Endothelial cell of umbilical vein (primary cell): ENCODE results near the gene PFN4. TPM values are rescaled to one million over a fixed set of nuclear protein-coding genes. Genes with fewer than 3 reads are reported as not detected.

Experiments
- BruUV-seq: library from RNA; stranded (reverse); fragments of 400-500 nt; replicated peaks from 2 replicates; lab custom pipeline; 2021; lab: Mats Ljungman, UMichigan
- CTCF ChIA-PET: fragments of 300-600, 350-600 bp; sonication (Branson Sonifier 250); formaldehyde crosslinking; loops from one replicate; lab custom pipeline; 2021; ENCODE audit warnings: antibody characterized with exemption, inconsistent platforms; lab: Charles Lee
- POLR2A ChIA-PET: fragments of 300-600, 350-600 bp; sonication (Branson Sonifier 250); formaldehyde crosslinking; loops from one replicate; lab custom pipeline; 2021; ENCODE audit warnings: antibody characterized with exemption, inconsistent platforms; lab: Charles Lee
- DNase-seq: peaks from one replicate; pipeline ENCODE4 v3.0.0-alpha.2; 2011; ENCODE audit warnings: low read depth, low spot score
- FAIRE-seq: peaks from 2 replicates; lab custom pipeline; 2011; peaks lifted over from hg19 to GRCh38; lab: Jason Lieb, UNC
- H2AFZ ChIP-seq: 2 replicates; pipeline ENCODE4 v1.6.0; 2012; ENCODE audit warnings: low read depth, low read length, control low read depth, inconsistent platforms
- H3K27ac ChIP-seq: 2 replicates; pipeline ENCODE4 v1.5.1; 2011; ENCODE audit warnings: low read depth, mild to moderate bottlenecking, control low read depth, low read length, moderate library complexity; ENCODE audit not compliant: insufficient read depth
- H3K27me3 ChIP-seq, 2 experiments: 2 replicates each; pipeline versions ENCODE4 v1.6.0 to v1.6.1; 2011; ENCODE audit warnings: low read length in 2 of 2, mixed read lengths in 1 of 2; ENCODE audit not compliant: control insufficient read depth in 2 of 2, insufficient read depth in 2 of 2
- H3K36me3 ChIP-seq, 2 experiments: 2 replicates in 1 of 2; 3 replicates in 1 of 2; pipeline ENCODE4 v1.5.1; 2011; ENCODE audit warnings: low read length in 2 of 2, mild to moderate bottlenecking in 1 of 2, moderate library complexity in 1 of 2; ENCODE audit not compliant: control insufficient read depth in 2 of 2, insufficient read depth in 2 of 2; ENCODE audit errors: extremely low read depth in 1 of 2
- H3K4me1 ChIP-seq: 3 replicates; pipeline ENCODE4 v1.5.1; 2011; ENCODE audit warnings: mild to moderate bottlenecking, low read length; ENCODE audit not compliant: control insufficient read depth, insufficient read depth; ENCODE audit errors: extremely low read depth
- H3K4me2 ChIP-seq: 2 replicates; pipeline ENCODE4 v1.6.1; 2011; ENCODE audit warnings: low read length, control low read depth, mixed read lengths; ENCODE audit not compliant: insufficient read depth
- H3K4me3 ChIP-seq, 3 experiments: fragments of 200-600 bp in 1 of 3; sonication (generic), shearing (Covaris generic) in 1 of 3; replicated peaks in 1 of 3; 2 replicates each; pipeline ENCODE4 v1.5.1; 2011 to 2016; ENCODE audit warnings: control low read depth in 3 of 3, low read length in 3 of 3, mild to moderate bottlenecking in 2 of 3, inconsistent platforms in 1 of 3, low read depth in 1 of 3, moderate library complexity in 1 of 3; ENCODE audit not compliant: insufficient read depth in 1 of 3
- H3K79me2 ChIP-seq: 2 replicates; pipeline ENCODE4 v1.6.0; 2012; ENCODE audit warnings: low read length, inconsistent platforms; ENCODE audit not compliant: control insufficient read depth, insufficient read depth
- H3K9ac ChIP-seq: replicated peaks from 2 replicates; pipeline ENCODE3; 2011; ENCODE audit warnings: low read length, control low read depth; ENCODE audit not compliant: insufficient read depth; ENCODE audit errors: extremely low read depth
- H3K9me1 ChIP-seq: replicated peaks from 3 replicates; pipeline ENCODE4 v1.6.0; 2011; ENCODE audit warnings: mild to moderate bottlenecking, low read length; ENCODE audit not compliant: control insufficient read depth, insufficient read depth; ENCODE audit errors: extremely low read depth
- H3K9me3 ChIP-seq: replicated peaks from 2 replicates; pipeline ENCODE4 v1.5.1; 2012; ENCODE audit warnings: low read length, inconsistent platforms; ENCODE audit not compliant: control insufficient read depth, insufficient read depth
- H4K20me1 ChIP-seq: replicated peaks from 2 replicates; pipeline ENCODE3; 2011; ENCODE audit warnings: mild to moderate bottlenecking, low read length; ENCODE audit not compliant: control insufficient read depth, insufficient read depth; ENCODE audit errors: extremely low read depth
- CTCF ChIP-seq, 2 donors: IDR thresholded peaks; 1 replicate in 1 of 2; 2 replicates in 1 of 2; pipeline ENCODE4 v1.5.1; 2011; ENCODE audit warnings: low read length in 2 of 2, mild to moderate bottlenecking in 2 of 2, moderate library complexity in 2 of 2, control low read depth in 1 of 2, inconsistent platforms in 1 of 2, low read depth in 1 of 2; ENCODE audit not compliant: insufficient read depth in 1 of 2; ENCODE audit errors: extremely low read depth in 1 of 2
- EZH2 ChIP-seq: IDR thresholded peaks from 2 replicates; pipeline ENCODE4 v1.6.1; 2012; ENCODE audit warnings: borderline replicate concordance, low read depth, mild to moderate bottlenecking, moderate library complexity, low read length, inconsistent platforms; ENCODE audit not compliant: severe bottlenecking
- FOS ChIP-seq: IDR thresholded peaks from 2 replicates; pipeline ENCODE4 v1.6.1; 2011; ENCODE audit warnings: mild to moderate bottlenecking, low read length, moderate library complexity, borderline replicate concordance; ENCODE audit not compliant: insufficient read depth
- GATA2 ChIP-seq: IDR thresholded peaks from 2 replicates; pipeline ENCODE4 v1.7.0; 2011; ENCODE audit warnings: low read depth, mild to moderate bottlenecking, moderate library complexity, mixed read lengths, low read length; ENCODE audit not compliant: insufficient read length, insufficient read depth
- JUN ChIP-seq: IDR thresholded peaks from 2 replicates; pipeline ENCODE4 v1.6.1; 2011; ENCODE audit warnings: borderline replicate concordance, low read depth; ENCODE audit not compliant: insufficient read length, insufficient read depth
- MYC ChIP-seq: IDR thresholded peaks from one replicate; pipeline ENCODE4 v1.6.1; 2011; ENCODE audit warnings: mild to moderate bottlenecking, low read depth, low read length
- POLR2A ChIP-seq: IDR thresholded peaks from 2 replicates; pipeline ENCODE4 v1.6.1; 2012; ENCODE audit warnings: low read depth, mild to moderate bottlenecking, control low read depth, low read length
- POLR2AphosphoS5 ChIP-seq: IDR thresholded peaks from 2 replicates; pipeline ENCODE4 v1.6.1; 2012; ENCODE audit warnings: low read depth, mild to moderate bottlenecking, control low read depth, low read length, moderate library complexity; ENCODE audit not compliant: insufficient read depth
- dilution Hi-C: fragments of 300-500 bp; cut with MboI; formaldehyde crosslinking; loops from one replicate; pipeline ENCODE4 v1.15.0; 2019; ENCODE audit warnings: low sequenced_read_pairs; ENCODE audit not compliant: extremely low pct_ligation_motif_present
- intact Hi-C: fragments of 100-400 bp; cut with micrococcal nuclease; formaldehyde crosslinking; loops from one replicate; pipeline ENCODE4 v1.10.0; 2022
- polyA plus RNA-seq, 4 experiments: library from polyadenylated mRNA; depleted of rRNA in 3 of 4; stranded (reverse) in 3 of 4; unstranded in 1 of 4; fragments of >200 nt; gene quantifications; 2 replicates each; pipeline versions ENCODE4 v1.2.1 to v1.2.3, GENCODE V29; 2011 to 2012; ENCODE audit warnings: missing spikeins in 1 of 4
- total RNA-seq: library from RNA; stranded (reverse); gene quantifications from 2 replicates; pipeline ENCODE4 v1.2.3, GENCODE V29; 2021
- TF ChIP-seq, protein P1 (sequence below): IDR thresholded peaks from 2 replicates; pipeline ENCODE4 v1.6.1; 2011; ENCODE audit not compliant: insufficient read depth, insufficient read length

The PFN4 gene
- total and polyA plus RNA-seq, 2 donors (not counting 3 experiments of a cell fraction or from before 2014, with no cell fraction given) = 0.23 to 0.93 TPM

DNA sequence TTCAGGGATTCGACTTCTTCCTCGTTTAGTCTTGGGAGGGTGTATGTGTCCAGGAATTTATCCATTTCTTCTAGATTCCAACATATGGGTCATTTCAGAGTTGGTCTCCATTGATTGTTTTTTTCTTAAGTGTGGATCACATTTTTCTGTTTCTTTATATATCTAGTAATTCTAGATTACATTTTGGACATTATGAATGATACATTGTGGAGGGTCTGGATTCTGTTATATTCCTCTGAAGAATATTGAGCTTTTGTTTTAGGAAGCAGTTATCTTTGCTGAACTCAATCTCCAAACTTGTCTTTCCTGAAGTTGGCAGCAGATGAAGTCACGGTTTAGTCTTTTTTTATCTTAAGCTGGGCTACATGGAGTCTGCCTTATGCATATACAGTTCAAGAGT is 9.4 kb upstream of the PFN4 start:
- ChIA-PET POLR2A (no interaction called here), CTCF (no interaction called here)
- H3K79me2 ChIP-seq = no peaks in the 10 kb centered on the region
- dilution Hi-C loops = no loop called here
- H4K20me1 ChIP-seq = no peaks in the 10 kb centered on the region
- DNase-seq (no peak), FAIRE-seq (no peak)
- H3K9me3 ChIP-seq = peaks cover 2% of the 10 kb centered on the region
- H3K9me1 ChIP-seq = no peaks in the 10 kb centered on the region
- H3K27ac ChIP-seq = no peak overlapping the region
- H3K4me3 ChIP-seq = no peak overlapping the region
- intact Hi-C loops = no loop called here
- TF ChIP-seq POLR2AphosphoS5 (no peak), EZH2 (no peak), POLR2A (no peak), GATA2 (no peak), JUN (no peak), CTCF (IDR thresholded peaks at IDR 0.05; ENCODE audit: extremely low read depth in 1 of 2, insufficient read depth in 1 of 2, low read depth in 1 of 2, low read length in 2 of 2) (no peak), FOS (no peak), MYC (no peak)
- TF ChIP-seq, protein P1, sequence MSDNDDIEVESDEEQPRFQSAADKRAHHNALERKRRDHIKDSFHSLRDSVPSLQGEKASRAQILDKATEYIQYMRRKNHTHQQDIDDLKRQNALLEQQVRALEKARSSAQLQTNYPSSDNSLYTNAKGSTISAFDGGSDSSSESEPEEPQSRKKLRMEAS = no peak
- BruUV-seq = no TSS peak
- no peaks in the 10 kb centered on the region for H3K36me3 ChIP-seq
- no peak overlapping the region for H3K4me2 ChIP-seq
- H2AFZ ChIP-seq = no peak overlapping the region
- no peaks in the 10 kb centered on the region for H3K27me3 ChIP-seq
- H3K9ac ChIP-seq = no peak overlapping the region
- no peaks in the 10 kb centered on the region for H3K4me1 ChIP-seq
